HG03039 (cell line): ENCODE measurements around the gene ZNF672.
"Not testable (repeated sequence)": the region's sequence is repeated elsewhere in the genome, so short reads cannot be mapped to it uniquely, and the experiment has no call there.

ENCODE experiments used
- ATAC-seq: cut with Tn5 transposase; IDR thresholded peaks from one replicate; pipeline ENCODE4 v1.9.1; 2021; ENCODE audit warnings: mild to moderate bottlenecking, moderate library complexity; ENCODE audit not compliant: unreplicated experiment

The ZNF672 gene

DNA sequence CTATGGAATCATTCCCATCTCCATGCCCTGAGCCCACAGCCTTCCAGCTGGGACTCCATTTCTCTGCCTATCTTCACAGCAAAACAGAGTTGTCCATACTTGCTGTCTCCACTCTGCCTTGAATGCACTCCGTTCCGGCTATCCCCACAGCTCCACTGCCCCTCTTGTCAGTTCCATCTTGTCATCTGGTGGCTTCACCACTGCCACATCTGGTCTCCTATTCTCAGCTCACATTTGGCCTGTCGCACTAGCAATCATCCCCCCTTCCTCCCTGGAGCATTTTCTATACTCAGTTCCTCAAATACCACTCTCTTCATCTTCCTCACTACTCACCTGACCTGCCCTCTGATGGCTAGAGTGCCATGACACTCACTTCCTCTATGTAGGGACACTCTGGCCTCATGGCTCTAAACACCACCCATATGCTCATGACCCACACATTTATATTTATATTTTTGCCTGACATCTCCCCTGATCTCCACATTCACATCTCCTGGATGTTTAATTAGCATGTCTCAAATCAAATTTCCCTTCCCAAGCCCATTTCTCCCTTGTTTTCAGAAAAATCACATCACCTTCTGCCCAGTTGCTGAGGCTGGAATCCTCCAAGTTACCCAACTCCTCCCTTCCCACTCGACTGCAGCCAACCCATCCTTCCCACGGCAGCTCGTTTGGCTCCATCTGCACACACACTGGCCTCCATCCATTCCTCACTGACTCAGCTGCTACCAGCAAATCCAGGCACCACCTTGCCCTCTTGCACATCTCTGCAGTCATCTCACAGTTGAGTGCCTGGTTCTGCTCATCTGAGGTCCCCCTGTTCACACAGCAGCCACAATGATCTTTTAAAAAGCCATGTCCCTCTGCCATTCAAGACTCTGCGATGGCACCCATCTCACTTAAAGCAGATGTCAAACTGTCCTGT is 14.7 kb downstream of the ZNF672 start:
- no peak for ATAC-seq

- ATAC-seq = no peak
Measured at GRCh38 chr1:248853663-248854375, 15.8 kb downstream of the ZNF672 start.

- ATAC-seq = no peak
Measured at GRCh38 chr1:248855580-248855979, 17.6 kb downstream of the ZNF672 start.

DNA sequence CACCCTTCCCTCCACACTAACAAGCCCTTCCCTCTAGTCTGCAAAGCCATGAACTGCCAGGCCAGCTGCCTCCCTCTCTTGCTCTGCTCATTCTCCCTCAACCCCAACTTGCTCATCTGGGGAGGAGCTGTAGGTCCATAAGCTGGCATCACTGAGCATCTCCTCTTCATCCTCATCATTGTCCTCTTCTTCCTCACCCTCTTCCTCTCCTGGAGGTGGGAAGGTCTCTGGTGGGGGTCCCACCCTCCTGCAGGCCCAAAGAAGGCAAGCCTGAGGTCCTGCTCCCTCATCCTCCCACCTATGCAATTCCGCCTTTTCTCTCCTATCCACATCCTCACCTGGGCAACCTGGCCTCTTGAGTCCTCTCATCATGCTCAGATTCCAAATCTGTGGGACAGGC is 18.2 kb downstream of the ZNF672 start:
- ATAC-seq = no peak

GRCh38 chr1:248857201-248857600 is 19.2 kb downstream of the ZNF672 start:
- no peak for ATAC-seq

DNA sequence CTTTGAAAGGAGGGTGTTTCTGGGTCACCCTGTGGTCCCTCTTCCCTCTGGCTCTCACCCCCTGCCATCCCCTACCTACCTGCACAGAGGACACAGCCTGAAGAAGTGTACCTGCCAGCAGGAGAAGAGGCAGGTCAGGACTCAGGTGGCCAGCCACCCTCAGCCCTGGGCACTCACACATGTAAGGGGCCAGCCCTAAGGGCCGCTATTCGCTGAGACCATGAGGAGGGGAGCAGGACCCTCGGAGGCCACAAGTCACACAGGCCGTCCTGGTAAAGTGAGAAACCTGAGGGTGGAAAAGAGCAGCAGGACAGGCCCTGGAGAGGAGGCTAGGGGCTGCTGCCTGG is 19.7 kb downstream of the ZNF672 start:
- no peak for ATAC-seq

- peak; percentile 26 for ATAC-seq
Measured at GRCh38 chr1:248858096-248858890, 20.3 kb downstream of the ZNF672 start.

- peak; percentile 79 for ATAC-seq
Measured at GRCh38 chr1:248858891-248859889, 21.2 kb downstream of the ZNF672 start, which contains the start of gene ZNF692. Gene ZNF692, minus strand, starts transcription at chr1:248859085. Its CDS starts 776 bp downstream, at chr1:248858309.

DNA sequence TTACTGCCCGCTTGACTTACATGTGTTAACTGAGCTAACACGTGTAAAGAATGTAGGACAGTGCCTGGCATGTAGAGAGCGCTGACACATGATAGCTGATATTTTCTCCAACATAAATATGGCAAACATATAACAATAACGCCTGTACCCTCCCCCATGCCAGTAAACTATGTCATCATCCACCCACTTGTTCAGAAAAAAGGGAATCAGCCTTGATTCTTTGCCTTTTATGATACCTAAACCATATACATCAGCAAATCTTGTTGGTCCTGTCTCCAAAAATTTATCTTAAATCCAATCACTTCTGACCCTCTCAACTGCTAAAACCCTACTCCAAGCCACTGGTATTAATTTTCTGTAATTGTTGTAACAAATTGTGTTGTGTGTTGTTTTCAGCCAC is 22.0 kb downstream of the ZNF672 start:
- ATAC-seq = no peak

GRCh38 chr1:248861616-248862015 is 23.6 kb downstream of the ZNF672 start:
- no peak for ATAC-seq

DNA sequence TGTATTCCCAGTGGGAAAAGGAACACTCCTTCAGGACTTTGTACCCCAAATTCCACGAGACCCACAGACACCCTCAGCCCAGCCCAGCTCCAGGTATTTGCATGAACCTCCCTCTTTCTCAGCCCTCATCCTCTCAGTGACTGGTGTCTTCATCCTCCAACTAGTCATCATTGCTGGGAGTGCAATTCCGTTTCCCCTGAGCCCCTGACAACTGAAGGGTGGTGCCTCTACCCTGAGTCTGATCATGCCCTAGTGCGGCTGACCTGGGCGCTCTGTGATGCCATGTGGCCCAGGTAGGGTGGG is 24.6 kb downstream of the ZNF672 start:
- peak; percentile 3 for ATAC-seq

DNA sequence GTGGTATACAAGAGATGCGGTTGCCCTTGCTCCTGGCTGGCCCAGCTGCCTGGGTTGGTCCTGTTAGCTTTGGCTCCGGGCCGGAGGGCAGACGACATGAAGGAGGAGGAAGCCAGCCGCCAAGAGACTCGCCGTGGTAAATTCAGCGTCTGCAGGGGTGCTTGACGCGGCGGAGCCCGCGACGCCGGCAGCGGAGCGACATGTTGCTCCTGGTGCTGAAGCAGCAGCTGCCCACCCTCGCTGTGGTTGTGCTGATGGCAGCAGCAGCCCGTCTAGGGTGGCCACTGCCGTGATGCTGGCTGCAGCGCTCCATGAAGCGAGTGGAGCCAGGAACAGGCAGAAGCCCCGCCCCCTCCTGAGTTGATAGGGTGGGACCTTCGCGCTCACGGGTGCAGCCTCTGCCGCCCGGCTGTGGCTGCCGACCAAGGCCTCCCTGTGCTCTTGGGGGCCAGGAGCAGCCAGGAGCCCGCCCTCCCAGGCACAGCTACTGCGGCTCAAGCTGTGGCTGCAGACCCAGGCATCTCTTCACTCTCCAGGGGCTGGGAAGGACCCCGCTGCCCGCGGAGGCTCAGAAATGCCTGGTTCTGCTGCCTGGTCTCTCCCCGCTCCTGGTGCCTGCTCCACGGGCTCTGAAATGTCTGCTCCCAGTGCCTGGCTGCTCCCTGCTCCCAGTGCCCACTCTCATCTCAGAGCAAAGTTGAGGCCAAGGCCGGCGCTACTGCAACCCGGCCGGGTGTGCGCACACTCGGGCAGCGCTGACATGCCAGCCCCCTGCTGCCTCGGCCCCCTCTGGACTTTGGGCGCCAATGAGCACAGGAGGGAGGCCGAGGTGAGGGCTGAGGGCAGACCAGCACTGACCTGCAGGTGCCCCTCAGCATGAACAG is 25.2 kb downstream of the ZNF672 start:
- ATAC-seq = peak; percentile 65

- ATAC-seq = no peak
Measured at GRCh38 chr1:248871837-248872401, 33.9 kb downstream of the ZNF672 start.

DNA sequence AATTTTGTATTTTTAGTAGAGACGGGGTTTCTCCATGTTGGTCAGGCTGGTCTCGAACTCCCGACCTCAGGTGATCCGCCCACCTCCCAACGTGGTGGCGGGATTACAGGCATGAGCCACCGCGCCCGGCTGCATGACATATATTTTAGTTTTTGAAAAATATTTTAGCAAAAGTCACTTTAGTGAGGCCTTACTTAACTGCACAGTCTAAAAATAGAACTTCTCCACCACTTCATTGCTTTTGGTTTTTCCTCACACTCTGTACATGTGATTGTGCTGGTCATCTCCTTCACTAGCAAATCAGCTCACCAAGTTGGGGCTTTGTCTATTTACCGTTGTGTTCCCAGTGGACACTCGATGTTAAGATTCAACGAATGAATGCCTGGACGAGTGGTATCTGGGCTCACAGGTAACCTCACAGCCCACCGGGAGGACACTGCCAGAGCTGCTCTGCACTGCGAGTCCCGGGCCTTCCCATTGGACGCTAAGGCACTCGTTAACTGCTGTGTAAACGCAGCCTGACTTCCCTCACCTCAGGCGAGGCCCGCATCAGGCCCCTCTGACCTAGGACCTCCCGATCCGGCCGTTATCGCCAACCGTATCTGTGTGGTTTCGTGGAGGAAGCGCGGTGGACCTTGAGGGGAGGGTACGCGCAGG is 34.9 kb downstream of the ZNF672 start:
- ATAC-seq = peak; percentile 34

DNA sequence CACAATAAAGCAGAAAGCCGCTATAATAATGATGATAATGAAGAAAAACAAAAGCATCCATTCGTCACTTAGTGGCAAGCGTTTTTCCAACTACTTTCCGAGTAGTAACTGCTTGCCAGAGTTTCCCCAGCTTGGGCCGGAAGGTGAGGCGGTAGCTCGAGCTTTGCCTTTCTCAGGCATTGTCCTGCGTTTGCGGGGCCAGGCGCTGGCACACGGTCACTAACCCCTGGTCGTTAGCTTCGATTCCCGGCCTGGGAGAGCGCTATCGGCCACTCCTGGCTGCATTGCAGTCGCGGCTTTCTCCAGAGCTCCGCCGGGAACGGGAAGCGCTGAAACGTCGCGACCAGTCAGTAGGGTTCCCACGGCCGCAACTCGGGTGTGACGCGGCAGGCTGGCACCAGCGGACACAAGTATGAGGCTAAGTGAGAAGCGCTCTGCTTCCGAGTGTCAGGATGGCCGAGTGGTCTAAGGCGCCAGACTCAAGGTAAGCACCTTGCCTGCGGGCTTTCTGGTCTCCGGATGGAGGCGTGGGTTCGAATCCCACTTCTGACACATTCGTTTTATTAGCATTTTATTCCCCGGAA is 35.5 kb downstream of the ZNF672 start:
- peak; percentile 80 for ATAC-seq

DNA sequence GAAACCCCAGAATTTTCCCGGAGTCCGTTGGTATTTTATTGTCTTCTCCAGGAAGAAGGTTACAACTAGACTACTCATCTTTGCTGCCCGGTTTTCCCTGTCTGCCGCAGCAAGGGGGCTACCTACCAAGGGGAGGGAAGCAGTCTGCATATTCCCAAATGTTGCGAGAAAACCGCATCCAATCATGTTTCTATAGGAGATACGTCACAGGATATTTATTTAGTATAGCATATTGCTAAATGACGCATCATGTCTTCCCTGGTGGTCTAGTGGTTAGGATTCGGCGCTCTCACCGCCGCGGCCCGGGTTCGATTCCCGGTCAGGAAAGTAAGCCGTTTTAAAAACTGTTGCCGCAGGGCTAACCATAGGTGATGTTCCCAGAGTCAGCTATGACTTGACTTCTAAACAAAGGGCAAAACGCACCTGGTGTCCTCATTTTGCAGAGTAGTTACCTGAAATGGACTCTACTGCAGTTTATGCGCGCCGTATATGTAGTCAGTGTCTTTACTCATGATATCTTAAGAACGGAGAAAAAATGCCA is 36.0 kb downstream of the ZNF672 start:
- ATAC-seq = peak; percentile 55

- no peak for ATAC-seq
Measured at GRCh38 chr1:248881261-248881660, 43.2 kb downstream of the ZNF672 start.

- ATAC-seq = not testable (repeated sequence)
Measured at GRCh38 chr1:248882427-248882826, 44.4 kb downstream of the ZNF672 start.
